ENCODE data around the gene HPGD.

HPGD gene

DNA sequence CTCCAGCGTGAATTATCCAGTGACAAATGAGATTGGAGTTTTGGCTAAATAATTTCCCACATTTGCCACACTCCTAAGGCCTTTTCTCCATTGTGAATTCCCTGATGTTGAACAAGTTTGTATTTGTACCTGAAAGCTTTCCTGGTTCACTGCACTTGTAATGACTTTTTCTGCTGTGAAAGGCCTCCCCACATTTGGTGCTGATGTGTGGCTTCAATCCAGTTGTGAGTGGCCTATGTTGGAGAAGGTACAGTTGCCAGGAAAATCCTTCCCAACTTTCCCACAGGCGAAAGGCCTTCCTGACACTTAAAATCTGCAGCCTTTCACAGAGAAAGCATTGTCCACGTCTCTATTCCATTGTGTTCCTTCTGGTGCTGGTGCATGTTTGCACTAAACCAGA is 17.3 kb upstream of the HPGD start:
- Histone ChIP-seq H3K4me1 (ENCODE audit: insufficient read depth, low read length) (peaks cover 4% of the 10 kb centered on the region; the same call in 1 of the 2 replicates), H3K36me3 (ENCODE audit: insufficient read depth, low read length) (no peaks in the 10 kb centered on the region), H3K9ac (ENCODE audit: low read depth, low read length) (no peak overlapping the region), H3K9me3 (ENCODE audit: control insufficient read depth, insufficient read depth, low read length) (no peaks in the 10 kb centered on the region; the same call in 1 of the 2 replicates)

DNA sequence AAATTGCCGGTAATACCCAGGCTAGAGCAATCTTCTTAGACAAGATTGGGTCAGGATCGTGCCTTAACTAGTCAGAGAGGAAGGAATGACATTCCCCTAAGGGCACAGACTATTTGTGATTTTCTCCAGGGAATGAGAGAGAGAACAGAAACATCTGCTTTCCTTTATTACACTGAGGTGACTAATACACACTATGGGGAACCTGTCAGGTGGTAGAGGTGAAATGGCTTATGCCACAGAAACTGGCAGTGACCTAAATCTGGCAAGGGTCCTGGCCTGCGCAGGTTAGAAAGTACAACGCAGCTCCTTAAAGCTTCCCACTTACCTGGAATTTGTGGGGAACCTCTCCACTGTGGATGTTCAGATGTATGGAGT is 16.6 kb upstream of the HPGD start:
- no peaks in the 10 kb centered on the region; the same call in 1 of the 2 replicates for H3K9me3 ChIP-seq (ENCODE audit: control insufficient read depth, insufficient read depth, low read length)
- peaks cover 4% of the 10 kb centered on the region; the same call in 1 of the 2 replicates for H3K4me1 ChIP-seq (ENCODE audit: insufficient read depth, low read length)
- H3K36me3 ChIP-seq (ENCODE audit: insufficient read depth, low read length): no peaks in the 10 kb centered on the region
- no peak overlapping the region for H3K9ac ChIP-seq (ENCODE audit: low read depth, low read length)

DNA sequence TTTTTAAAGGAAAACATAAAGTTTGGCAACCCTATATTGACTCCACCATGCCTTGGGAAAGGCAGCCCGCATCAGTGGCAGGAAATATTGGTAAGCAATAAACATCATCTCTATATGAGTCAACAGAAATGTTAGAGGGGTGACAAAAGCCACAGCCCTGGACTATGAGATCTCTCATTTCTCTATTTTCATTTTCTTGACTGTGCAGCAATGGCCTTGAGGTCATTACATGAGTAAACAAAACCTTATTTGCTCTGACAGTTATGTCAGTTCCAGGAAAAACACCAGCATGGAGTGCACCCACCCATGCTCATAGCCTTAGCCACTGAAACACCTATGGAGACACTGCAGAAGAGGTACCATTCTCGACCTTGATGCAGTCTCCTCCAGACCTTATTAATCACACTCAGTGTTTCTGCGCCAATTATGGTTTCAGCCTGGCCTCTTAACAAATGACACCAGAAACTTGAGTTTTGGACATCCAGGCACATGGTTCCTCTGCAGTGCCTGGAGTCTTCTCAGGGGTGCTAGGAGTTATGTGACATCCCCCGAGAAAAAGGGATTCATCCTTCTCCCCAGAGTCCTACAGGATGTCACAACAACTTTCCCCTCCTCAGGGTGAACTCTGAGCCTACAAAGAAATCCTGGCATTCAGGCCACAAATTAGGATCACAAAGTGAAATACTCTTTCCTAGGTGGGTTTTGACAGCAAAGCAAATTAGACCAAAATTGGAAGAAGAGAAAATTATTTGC is 16.0 kb upstream of the HPGD start:
- Histone ChIP-seq H3K9ac (ENCODE audit: low read depth, low read length) (no peak overlapping the region), H3K36me3 (ENCODE audit: insufficient read depth, low read length) (no peaks in the 10 kb centered on the region), H3K9me3 (ENCODE audit: control insufficient read depth, insufficient read depth, low read length) (no peaks in the 10 kb centered on the region; the same call in 1 of the 2 replicates), H3K4me1 (ENCODE audit: insufficient read depth, low read length) (peaks cover 4% of the 10 kb centered on the region; the same call in 1 of the 2 replicates)

DNA sequence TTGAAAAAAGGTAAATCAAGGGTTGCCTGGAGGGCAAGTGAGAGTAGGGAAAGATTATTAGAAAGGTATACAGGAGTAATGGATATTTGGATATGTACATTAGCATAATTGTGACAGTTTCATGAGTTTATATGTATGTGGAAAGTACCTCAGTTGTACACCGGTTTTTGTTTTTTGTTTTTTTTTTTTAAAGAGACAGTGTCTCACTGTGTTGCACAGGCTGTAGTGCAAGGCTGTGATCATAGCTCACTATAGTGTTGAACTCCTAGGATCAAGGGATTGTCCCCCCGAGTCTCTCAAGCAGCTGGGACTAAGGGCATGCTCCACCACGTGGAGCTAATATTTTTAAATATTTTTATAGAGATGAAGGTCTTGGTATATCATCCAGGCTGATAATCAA is 15.3 kb upstream of the HPGD start:
- H3K9ac ChIP-seq (ENCODE audit: low read depth, low read length): no peak overlapping the region
- H3K9me3 ChIP-seq (ENCODE audit: control insufficient read depth, insufficient read depth, low read length): no peaks in the 10 kb centered on the region; the same call in 1 of the 2 replicates
- peaks cover 4% of the 10 kb centered on the region; the same call in 1 of the 2 replicates for H3K4me1 ChIP-seq (ENCODE audit: insufficient read depth, low read length)
- H3K36me3 ChIP-seq (ENCODE audit: insufficient read depth, low read length): no peaks in the 10 kb centered on the region

DNA sequence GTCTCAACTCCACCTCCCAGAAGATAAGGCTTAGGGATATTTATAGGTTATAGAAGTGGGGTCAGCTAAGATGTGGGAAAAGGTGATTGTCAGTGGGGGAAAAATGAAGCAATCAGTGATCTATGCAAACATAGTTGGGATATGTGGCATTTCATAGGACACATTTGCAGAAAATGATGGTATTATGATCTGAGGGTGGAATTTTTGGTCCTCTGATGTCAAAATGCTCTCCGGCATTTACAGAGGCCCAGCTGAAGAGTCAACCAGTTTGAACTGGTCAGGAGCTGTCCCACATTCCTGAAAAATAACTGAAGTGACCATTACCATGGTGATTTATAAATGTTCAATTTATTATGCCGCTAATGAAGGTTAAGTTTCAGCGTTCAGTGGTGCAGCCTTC is 12.2 kb upstream of the HPGD start:
- no peaks in the 10 kb centered on the region for H3K36me3 ChIP-seq (ENCODE audit: insufficient read depth, low read length)
- H3K4me1 ChIP-seq (ENCODE audit: insufficient read depth, low read length): peaks cover 4% of the 10 kb centered on the region; the same call in 1 of the 2 replicates
- H3K9me3 ChIP-seq (ENCODE audit: control insufficient read depth, insufficient read depth, low read length): no peaks in the 10 kb centered on the region
- no peak overlapping the region for H3K9ac ChIP-seq (ENCODE audit: low read depth, low read length)

GRCh38 chr4:174532445-174532844 is 10.2 kb upstream of the HPGD start:
- no peaks in the 10 kb centered on the region for H3K9me3 ChIP-seq (ENCODE audit: control insufficient read depth, insufficient read depth, low read length)
- H3K36me3 ChIP-seq (ENCODE audit: insufficient read depth, low read length): no peaks in the 10 kb centered on the region
- no peak overlapping the region for H3K9ac ChIP-seq (ENCODE audit: low read depth, low read length)
- H3K4me1 ChIP-seq (ENCODE audit: insufficient read depth, low read length): peaks cover 10% of the 10 kb centered on the region

- no peaks in the 10 kb centered on the region for H3K9me3 ChIP-seq (ENCODE audit: control insufficient read depth, insufficient read depth, low read length)
- peaks cover 10% of the 10 kb centered on the region for H3K4me1 ChIP-seq (ENCODE audit: insufficient read depth, low read length)
- no peaks in the 10 kb centered on the region for H3K36me3 ChIP-seq (ENCODE audit: insufficient read depth, low read length)
- no peak overlapping the region for H3K9ac ChIP-seq (ENCODE audit: low read depth, low read length)
These were observed 9.2 kb upstream of the HPGD start for GRCh38 chr4:174531486-174531885.

- no peaks in the 10 kb centered on the region for H3K36me3 ChIP-seq (ENCODE audit: insufficient read depth, low read length)
- H3K9me3 ChIP-seq (ENCODE audit: control insufficient read depth, insufficient read depth, low read length): no peaks in the 10 kb centered on the region
- no peak overlapping the region for H3K9ac ChIP-seq (ENCODE audit: low read depth, low read length)
- peaks cover 10% of the 10 kb centered on the region for H3K4me1 ChIP-seq (ENCODE audit: insufficient read depth, low read length)
These were observed 5.9 kb upstream of the HPGD start for GRCh38 chr4:174528226-174528625.

GRCh38 chr4:174526731-174527130 is 4.4 kb upstream of the HPGD start:
- H3K4me1 ChIP-seq (ENCODE audit: insufficient read depth, low read length): peaks cover 10% of the 10 kb centered on the region

GRCh38 chr4:174524242-174524641 is 2.0 kb upstream of the HPGD start:
- Histone ChIP-seq H3K36me3 (ENCODE audit: insufficient read depth, low read length) (no peaks in the 10 kb centered on the region), H3K9ac (ENCODE audit: low read depth, low read length) (no peak overlapping the region), H3K4me1 (ENCODE audit: insufficient read depth, low read length) (peaks cover 10% of the 10 kb centered on the region), H3K9me3 (ENCODE audit: control insufficient read depth, insufficient read depth, low read length) (no peaks in the 10 kb centered on the region)

More at GRCh38 chr4:174526731-174527130, 4.4 kb upstream of the HPGD start:
- Histone ChIP-seq H3K9me3 (ENCODE audit: control insufficient read depth, insufficient read depth, low read length) (no peaks in the 10 kb centered on the region), H3K9ac (ENCODE audit: low read depth, low read length) (no peak overlapping the region), H3K36me3 (ENCODE audit: insufficient read depth, low read length) (no peaks in the 10 kb centered on the region)

- Histone ChIP-seq H3K9me3 (ENCODE audit: control insufficient read depth, insufficient read depth, low read length) (no peaks in the 10 kb centered on the region), H3K9ac (ENCODE audit: low read depth, low read length) (peak overlapping the region; percentile 56), H3K36me3 (ENCODE audit: insufficient read depth, low read length) (no peaks in the 10 kb centered on the region), H3K4me1 (ENCODE audit: insufficient read depth, low read length) (peaks cover 7% of the 10 kb centered on the region)
These were observed 871 bp upstream of the HPGD start for GRCh38 chr4:174523025-174523693.

DNA sequence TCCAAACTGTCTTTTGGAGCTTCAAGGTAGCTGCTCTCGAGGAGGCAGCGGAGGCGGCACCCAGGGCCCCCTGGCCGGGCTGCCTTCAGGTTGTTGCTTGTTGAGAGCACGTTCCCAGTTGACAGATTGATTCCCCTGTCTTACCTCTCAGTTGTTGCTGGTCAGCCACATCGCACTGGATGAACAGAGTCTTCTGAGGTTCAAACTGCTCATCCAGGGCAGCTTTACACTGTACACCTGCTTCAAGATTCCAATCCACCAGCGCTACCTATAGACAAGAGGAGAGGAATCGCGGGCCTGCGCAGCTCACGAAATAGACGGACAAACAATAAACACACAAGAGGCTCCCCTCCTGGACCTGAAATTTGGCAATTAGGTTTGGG is 497 bp downstream of the HPGD start:
- Histone ChIP-seq H3K9me3 (ENCODE audit: control insufficient read depth, insufficient read depth, low read length) (no peaks in the 10 kb centered on the region), H3K36me3 (ENCODE audit: insufficient read depth, low read length) (no peaks in the 10 kb centered on the region), H3K9ac (ENCODE audit: low read depth, low read length) (peak overlapping the region; percentile 56; the same call in 1 of the 2 replicates), H3K4me1 (ENCODE audit: insufficient read depth, low read length) (no peaks in the 10 kb centered on the region)

DNA sequence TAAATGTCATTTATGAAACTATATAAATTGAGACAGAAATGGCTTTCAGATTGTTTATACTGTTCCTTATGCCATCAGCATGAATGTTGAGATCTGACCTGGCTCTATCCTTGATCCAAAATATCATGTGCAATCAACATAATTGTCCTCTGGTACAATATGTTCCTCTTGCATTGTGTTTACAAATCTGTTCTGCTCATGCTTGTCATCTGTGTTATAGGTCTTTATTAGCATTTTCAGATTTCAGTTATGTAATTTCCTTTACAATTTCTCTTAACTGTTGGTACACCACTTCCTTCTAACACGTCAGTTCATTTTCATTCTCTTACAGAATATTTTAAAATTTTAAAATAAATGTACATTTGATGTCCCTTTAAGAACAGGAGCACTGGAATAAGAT is 1.6 kb downstream of the HPGD start:
- H3K4me1 ChIP-seq (ENCODE audit: insufficient read depth, low read length): no peaks in the 10 kb centered on the region
- no peaks in the 10 kb centered on the region for H3K9me3 ChIP-seq (ENCODE audit: control insufficient read depth, insufficient read depth, low read length)
- no peaks in the 10 kb centered on the region for H3K36me3 ChIP-seq (ENCODE audit: insufficient read depth, low read length)
- no peak overlapping the region for H3K9ac ChIP-seq (ENCODE audit: low read depth, low read length)

DNA sequence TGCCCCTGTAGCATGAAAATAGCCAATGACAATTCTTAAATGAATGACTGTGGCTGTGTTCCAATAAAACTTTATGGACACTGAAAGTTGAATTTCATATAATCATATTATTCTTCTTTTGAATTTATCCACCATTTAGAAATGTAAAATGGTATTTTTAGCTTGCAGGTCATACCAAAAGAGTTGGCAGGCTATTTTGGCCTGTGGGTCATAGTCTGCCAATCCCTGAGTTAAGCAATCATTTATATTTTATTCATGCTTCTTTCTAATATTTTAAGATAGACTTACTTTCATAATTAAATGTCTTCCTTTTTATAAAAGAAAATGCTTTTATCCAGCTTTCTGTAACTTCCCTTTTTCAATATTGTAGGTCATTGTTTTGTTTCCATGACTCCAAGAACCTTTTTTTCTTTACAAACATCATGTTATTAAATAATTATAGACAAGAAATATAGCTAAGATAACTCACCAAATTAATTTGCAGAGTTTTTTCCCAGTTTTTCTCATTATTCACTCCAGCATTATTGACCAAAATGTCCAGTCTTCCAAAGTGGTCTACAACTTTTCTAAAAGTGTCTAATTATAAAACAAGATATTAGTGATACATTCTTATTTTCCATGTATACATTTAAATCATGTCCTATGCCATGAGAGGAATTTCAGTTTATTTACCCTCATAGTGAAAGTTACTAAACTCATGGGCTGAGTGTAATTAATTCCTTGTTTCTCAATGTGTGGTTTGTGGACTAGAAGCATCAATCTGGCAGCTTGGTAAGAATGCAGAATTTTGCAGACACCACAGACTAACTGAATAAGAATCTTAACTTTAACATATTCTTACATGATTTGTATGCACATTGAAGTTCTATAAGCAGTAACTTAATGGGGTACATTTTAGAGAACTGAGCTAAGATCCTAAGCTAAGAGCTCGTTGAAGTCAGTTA is 4.5 kb downstream of the HPGD start:
- H3K4me1 ChIP-seq (ENCODE audit: insufficient read depth, low read length): no peaks in the 10 kb centered on the region

More for the DNA sequence above, 4.5 kb downstream of the HPGD start:
- Histone ChIP-seq H3K9ac (ENCODE audit: low read depth, low read length) (no peak overlapping the region), H3K9me3 (ENCODE audit: control insufficient read depth, insufficient read depth, low read length) (no peaks in the 10 kb centered on the region), H3K36me3 (ENCODE audit: insufficient read depth, low read length) (no peaks in the 10 kb centered on the region)

Data from ES-I3 (cell line).